GM06990 (cell line): ENCODE measurements around the gene EML1.

ENCODE experiments used
- DNase-seq: peaks from one replicate; pipeline ENCODE4 v3.0.0-alpha.2; 2011; ENCODE audit not compliant: insufficient read length; ENCODE audit errors: extremely low read depth
- H3K27me3 ChIP-seq: replicated peaks from 2 replicates; pipeline ENCODE4 v1.6.0; 2011; ENCODE audit warnings: low read length; ENCODE audit not compliant: control insufficient read depth, insufficient read depth
- H3K36me3 ChIP-seq: 2 replicates; pipeline ENCODE4 v1.5.1; 2011; ENCODE audit warnings: low read length; ENCODE audit not compliant: control insufficient read depth, insufficient read depth
- H3K4me3 ChIP-seq: replicated peaks from 2 replicates; pipeline ENCODE4 v1.5.1; 2011; ENCODE audit warnings: low read depth, mild to moderate bottlenecking, control low read depth, low read length
- CTCF ChIP-seq: IDR thresholded peaks from 2 replicates; pipeline ENCODE4 v1.5.1; 2011; ENCODE audit warnings: low read length, control low read depth, mild to moderate bottlenecking, inconsistent platforms; ENCODE audit not compliant: insufficient read depth, poor library complexity, severe bottlenecking

Gene EML1

GRCh38 chr14:99800781-99801180, 7.6 kb downstream of the EML1 start:
- Histone ChIP-seq H3K27me3 (peaks cover 4% of the 10 kb centered on the region), H3K4me3 (no peak overlapping the region), H3K36me3 (no peaks in the 10 kb centered on the region)
- no peak for DNase-seq
- no peak for TF ChIP-seq CTCF

GRCh38 chr14:99802301-99803105, 9.3 kb downstream of the EML1 start:
- no peak for TF ChIP-seq CTCF
- no peaks in the 10 kb centered on the region for H3K36me3 ChIP-seq

GRCh38 chr14:99803106-99803775, 10.0 kb downstream of the EML1 start:
- Histone ChIP-seq H3K36me3 (no peaks in the 10 kb centered on the region), H3K27me3 (no peaks in the 10 kb centered on the region; the same call in 1 of the 2 replicates), H3K4me3 (no peak overlapping the region)
- TF ChIP-seq CTCF, result no peak
- no peak for DNase-seq

More at GRCh38 chr14:99802301-99803105, 9.3 kb downstream of the EML1 start:
- H3K4me3 ChIP-seq, result no peak overlapping the region
- H3K27me3 ChIP-seq, result peaks cover 3% of the 10 kb centered on the region
- DNase-seq, result no peak

GRCh38 chr14:99803803-99804202, 10.6 kb downstream of the EML1 start:
- no peak overlapping the region for H3K4me3 ChIP-seq

GRCh38 chr14:99805757-99806439, 12.7 kb downstream of the EML1 start:
- H3K36me3 ChIP-seq, result no peaks in the 10 kb centered on the region
- no peak overlapping the region for H3K4me3 ChIP-seq
- no peaks in the 10 kb centered on the region; the same call in 1 of the 2 replicates for H3K27me3 ChIP-seq
- TF ChIP-seq CTCF, result no peak
- DNase-seq, result no peak

More at GRCh38 chr14:99803803-99804202, 10.6 kb downstream of the EML1 start:
- Histone ChIP-seq H3K36me3 (no peaks in the 10 kb centered on the region), H3K27me3 (no peaks in the 10 kb centered on the region; the same call in 1 of the 2 replicates)
- no peak for DNase-seq
- no peak for TF ChIP-seq CTCF
